Heart left ventricle (tissue), 16 donors: ENCODE data around the gene GABRD. TPM values are rescaled to one million over a fixed set of nuclear protein-coding genes. Genes with fewer than 3 reads are reported as not detected.

Experiments
- ATAC-seq, 4 donors: fragments of 200-7000 bp; cut with Tn5 transposase; one replicate each; pipeline ENCODE4 v1.9.1; 2020 to 2022; ENCODE audit warnings: moderate library complexity in 4 of 4, mild to moderate bottlenecking in 3 of 4, moderate number of reproducible peaks in 1 of 4
- DNase-seq, 5 donors: peaks; one replicate each; pipeline ENCODE4 v3.0.0-alpha.2; 2020
- H3K27ac ChIP-seq, 12 donors: fragments of 200-600 bp; sonication (generic) in 4 of 12; one replicate each; pipeline versions ENCODE4 v1.5.0 to v1.8.0; 2016 to 2022; ENCODE audit warnings: mild to moderate bottlenecking in 2 of 12
- H3K27me3 ChIP-seq, 9 donors: fragments of 200-600 bp; sonication (generic) in 2 of 9; one replicate each; pipeline versions ENCODE4 v1.5.1 to v1.8.0; 2016 to 2022; ENCODE audit warnings: mild to moderate bottlenecking in 3 of 9
- H3K36me3 ChIP-seq, 9 donors: fragments of 200-600 bp; sonication (generic) in 2 of 9; one replicate each; pipeline versions ENCODE4 v1.5.0 to v1.8.0; 2018 to 2022; ENCODE audit warnings: mild to moderate bottlenecking in 2 of 9
- H3K4me1 ChIP-seq, 12 donors: fragments of 200-600 bp; sonication (generic) in 4 of 12; one replicate each; pipeline versions ENCODE4 v1.5.0 to v1.8.0; 2016 to 2022; ENCODE audit warnings: mild to moderate bottlenecking in 3 of 12
- H3K4me3 ChIP-seq, 12 donors: fragments of 200-600 bp; sonication (generic) in 4 of 12; one replicate each; pipeline versions ENCODE4 v1.5.0 to v1.8.0; 2017 to 2022; ENCODE audit warnings: mild to moderate bottlenecking in 9 of 12, moderate library complexity in 4 of 12
- H3K9me3 ChIP-seq, 12 donors: fragments of 200-600 bp; sonication (generic) in 4 of 12; one replicate each; pipeline versions ENCODE4 v1.5.0 to v1.8.0; 2016 to 2022; ENCODE audit warnings: mild to moderate bottlenecking in 1 of 12
- POLR2A ChIP-seq, 2 donors: fragments of 450-650 bp; IDR thresholded peaks; one replicate each; pipeline ENCODE4 v1.6.1; 2017; ENCODE audit warnings: antibody characterized with exemption in 2 of 2, mild to moderate bottlenecking in 2 of 2, moderate library complexity in 2 of 2
- WGBS, 4 donors: extraction: QIAGEN DNeasy Blood & Tissue Kit in 2 of 4; methylation state at CpG; one replicate each; pipeline versions ENCODE4 v1.1.5 to v1.1.7; 2013 to 2018; 5-methylcytosine and 5-hydroxymethylcytosine counted together
- intact Hi-C, 10 donors: fragments of 100-400 bp; cut with DNase I; formaldehyde crosslinking; loops; one replicate each; pipeline versions ENCODE4 v1.11.1 to v1.14.2; 2022
- polyA plus RNA-seq, 2 donors: library from polyadenylated mRNA; stranded (reverse); fragments of 200-250 nt; gene quantifications; one replicate each; pipeline ENCODE4 v1.2.3, GENCODE V29; 2013
- total RNA-seq, 9 donors: library from RNA; depleted of rRNA in 2 of 9; stranded (reverse); fragments of >200 nt in 2 of 9; fragmentation: NEBNext Ultra II Directional in 3 of 9; extraction: Animal tissue kit (Norgen Biotek cat#: 25700) in 3 of 9; gene quantifications; one replicate each; pipeline versions ENCODE4 v1.1.0 to v1.2.4, GENCODE V29; 2016 to 2023
- TF ChIP-seq, protein P1 (sequence below), 12 donors: fragments of 200-600 bp; sonication (generic) in 4 of 12; IDR thresholded peaks; one replicate each; pipeline versions ENCODE4 v1.5.0 to v1.8.0; 2018 to 2022; ENCODE audit warnings: antibody characterized with exemption in 12 of 12, mild to moderate bottlenecking in 5 of 12
- donor health status: ischemic (EF 13 %, LVEDD 7.1; RV severe dilation, severe dysfunction).
- donor health status: healthy with polysubstance abuse.
- donor health status: DM: no; HTN: yes; CAD: no.
- donor health status: DM: no; HTN: no; CAD: no.
- donor health status: ischemic (EF 25% LVEDD 6.9; RV normal size, moderate dysfunction).
- donor health status: ischemic (EF 25% LVEDD 5.7; RV mildly dilated, moderate dysfunction).
- donor health status: healthy.
- donor health status: DM: yes; HTN: yes; CAD: no.
- donor health status: ischemic (EF 35%, LVEDD 5.7; RV mildly dilated, moderate dysfunction).
- donor health status: nonischemic (EF 11% LVEDD 7.7; RV severe dilation, severe dysfunction).
- donor health status: DM: yes; HTN: yes; CAD: no.
- donor health status: PGD.
- donor health status: ischemic (EF 29% LVEDD 5.4; RV normal size, mild dysfunction).
- donor health status: nonischemic (EF 23%, LVEDD 6.1; RV moderate dilation, normal function).

Gene GABRD
- total and polyA plus RNA-seq, 11 donors: 0.21 to 1.1 (median 0.65) TPM; not detected in 2

DNA sequence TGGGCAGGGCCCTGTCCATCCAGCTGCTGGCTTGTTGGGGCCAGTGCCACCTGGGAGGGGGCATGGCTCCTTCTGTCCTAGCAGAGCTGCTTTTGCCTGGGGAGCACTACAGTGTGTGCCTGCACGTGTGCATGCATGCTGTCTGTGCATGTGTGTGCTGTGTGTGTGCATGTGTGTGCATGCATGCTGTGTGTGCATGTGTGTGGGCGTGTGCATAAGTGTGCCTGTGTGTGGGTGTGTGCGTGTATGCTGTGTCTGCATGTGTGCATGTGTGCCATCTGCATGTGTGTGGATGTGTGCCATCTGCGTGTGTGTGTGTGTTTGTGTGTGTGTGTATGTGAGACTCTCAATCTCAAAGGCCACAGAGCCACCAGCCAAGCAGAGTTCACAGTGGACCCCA, 22.7 kb downstream of the GABRD start:
- TF ChIP-seq POLR2A (IDR thresholded peaks at IDR 0.05): no peak
- TF ChIP-seq, protein P1, sequence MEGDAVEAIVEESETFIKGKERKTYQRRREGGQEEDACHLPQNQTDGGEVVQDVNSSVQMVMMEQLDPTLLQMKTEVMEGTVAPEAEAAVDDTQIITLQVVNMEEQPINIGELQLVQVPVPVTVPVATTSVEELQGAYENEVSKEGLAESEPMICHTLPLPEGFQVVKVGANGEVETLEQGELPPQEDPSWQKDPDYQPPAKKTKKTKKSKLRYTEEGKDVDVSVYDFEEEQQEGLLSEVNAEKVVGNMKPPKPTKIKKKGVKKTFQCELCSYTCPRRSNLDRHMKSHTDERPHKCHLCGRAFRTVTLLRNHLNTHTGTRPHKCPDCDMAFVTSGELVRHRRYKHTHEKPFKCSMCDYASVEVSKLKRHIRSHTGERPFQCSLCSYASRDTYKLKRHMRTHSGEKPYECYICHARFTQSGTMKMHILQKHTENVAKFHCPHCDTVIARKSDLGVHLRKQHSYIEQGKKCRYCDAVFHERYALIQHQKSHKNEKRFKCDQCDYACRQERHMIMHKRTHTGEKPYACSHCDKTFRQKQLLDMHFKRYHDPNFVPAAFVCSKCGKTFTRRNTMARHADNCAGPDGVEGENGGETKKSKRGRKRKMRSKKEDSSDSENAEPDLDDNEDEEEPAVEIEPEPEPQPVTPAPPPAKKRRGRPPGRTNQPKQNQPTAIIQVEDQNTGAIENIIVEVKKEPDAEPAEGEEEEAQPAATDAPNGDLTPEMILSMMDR (IDR thresholded peaks at IDR 0.05): no peak
- H3K36me3 ChIP-seq: no peaks in the 10 kb centered on the region
- no peak overlapping the region for H3K4me3 ChIP-seq
- ATAC-seq (no peak), DNase-seq (no peak)
- peaks cover 0 to 23% (median 14%) of the 10 kb centered on the region in 12 donors for H3K4me1 ChIP-seq
- intact Hi-C loops: loop anchor here in 2 of 10 donors (5.0 kb wide), 2 partner anchors 80 to 100 kb away; no protein-coding TSS in a partner anchor
- H3K27me3 ChIP-seq: peaks cover 0 to 13% (median 5%) of the 10 kb centered on the region in 9 donors
- WGBS, 4 donors: 80 to 88% (median 85%) methylated on average over 4 of the region's 4 CpGs
- peaks cover 0 to 3% (median 0%) of the 10 kb centered on the region in 12 donors for H3K9me3 ChIP-seq
- no peak overlapping the region for H3K27ac ChIP-seq

DNA sequence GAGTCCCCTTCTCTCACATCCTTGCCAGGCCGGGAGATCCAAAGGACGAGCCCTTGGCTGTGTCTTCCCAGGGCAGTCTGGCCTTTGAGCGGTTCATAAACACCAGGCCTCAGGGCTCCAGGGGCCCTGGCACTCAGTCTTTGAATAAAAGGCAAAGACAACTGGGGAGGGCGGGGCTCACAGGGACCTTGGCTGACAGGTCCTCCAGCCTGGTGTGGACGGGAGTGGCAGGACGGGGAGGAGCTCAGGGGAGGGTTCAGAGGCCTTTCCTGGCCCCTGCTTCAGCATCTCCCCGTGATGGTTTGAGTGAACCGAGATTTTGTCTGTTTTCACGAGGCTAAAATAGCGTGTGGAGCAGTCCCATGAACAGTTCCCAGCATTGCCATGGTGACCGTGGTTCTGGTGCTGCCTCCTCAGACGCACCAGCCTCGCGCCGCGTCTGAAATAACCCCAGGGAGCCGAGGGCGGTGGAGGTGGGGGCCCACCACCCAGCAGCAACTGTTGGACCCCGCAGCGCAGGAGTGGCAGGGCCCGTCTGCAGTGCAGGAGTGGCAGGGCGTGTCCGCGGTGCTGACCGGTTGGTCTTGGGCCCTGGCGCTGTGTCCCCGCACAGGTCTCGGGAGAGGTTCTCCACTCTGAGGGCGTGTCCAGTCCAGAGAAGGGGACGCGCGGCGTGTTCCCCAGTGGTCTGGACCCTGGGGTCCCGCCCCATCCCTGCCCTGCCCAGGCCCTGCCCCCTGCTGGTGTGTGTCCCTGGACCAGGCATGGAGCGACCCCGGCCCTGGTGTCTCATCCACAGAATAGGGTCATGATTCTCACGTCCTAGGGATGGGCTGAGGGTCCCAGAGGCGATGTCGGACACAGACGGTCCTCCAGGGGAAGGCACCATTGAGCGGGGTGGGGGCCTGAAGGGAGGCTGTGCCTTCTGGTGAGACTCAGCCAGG, 24.0 kb downstream of the GABRD start:
- H3K4me1 ChIP-seq: peaks cover 0 to 23% (median 14%) of the 10 kb centered on the region in 12 donors
- no peak overlapping the region for H3K4me3 ChIP-seq
- H3K27me3 ChIP-seq: peaks cover 0 to 25% (median 16%) of the 10 kb centered on the region in 9 donors
- no peaks in the 10 kb centered on the region for H3K36me3 ChIP-seq
- TF ChIP-seq POLR2A (IDR thresholded peaks at IDR 0.05): no peak
- TF ChIP-seq, protein P1 (IDR thresholded peaks at IDR 0.05): no peak
- no peak overlapping the region for H3K27ac ChIP-seq
- DNase-seq (no peak), ATAC-seq (no peak)
- WGBS, 4 donors: 68 to 76% (median 74%) methylated on average over 25 to 41 of the region's 41 CpGs
- H3K9me3 ChIP-seq: peaks cover 0 to 2% (median 0%) of the 10 kb centered on the region in 12 donors
- intact Hi-C loops: loop anchor here in 2 of 10 donors (5.0 kb wide), 2 partner anchors 81 to 101 kb away; no protein-coding TSS in a partner anchor

DNA sequence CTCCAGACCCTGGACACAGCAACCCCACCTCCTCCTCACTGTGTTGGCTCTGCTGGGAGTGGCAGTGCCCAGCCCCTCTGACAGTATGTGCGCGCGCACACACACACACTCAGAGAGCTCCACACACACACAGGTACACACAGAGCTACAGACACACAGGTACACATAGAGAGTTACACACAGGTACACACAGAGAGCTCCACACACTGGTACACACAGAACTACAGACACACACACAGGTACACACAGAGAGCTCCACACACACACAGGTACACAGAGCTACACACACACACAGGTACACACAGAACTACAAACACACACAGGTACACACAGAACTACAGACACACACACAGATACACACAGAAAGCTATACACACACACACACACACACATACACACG, 24.7 kb downstream of the GABRD start:
- H3K4me1 ChIP-seq: peaks cover 0 to 23% (median 14%) of the 10 kb centered on the region in 12 donors
- intact Hi-C loops: loop anchor here in 9 of 10 donors (1.0 to 5.0 kb wide), 7 partner anchors 82 to 103 kb away; no protein-coding TSS in a partner anchor
- ATAC-seq (no peak), DNase-seq (no peak)
- no peak overlapping the region for H3K27ac ChIP-seq
- H3K27me3 ChIP-seq: peaks cover 0 to 33% (median 23%) of the 10 kb centered on the region in 9 donors
- 94 to 100% (median 96%) methylated on average over 3 to 4 of the region's 4 CpGs for WGBS, 4 donors
- H3K4me3 ChIP-seq: no peak overlapping the region
- no peaks in the 10 kb centered on the region for H3K36me3 ChIP-seq
- H3K9me3 ChIP-seq: no peaks in the 10 kb centered on the region
- no peak for TF ChIP-seq POLR2A (IDR thresholded peaks at IDR 0.05)
- TF ChIP-seq, protein P1 (IDR thresholded peaks at IDR 0.05): no peak
